Heart left ventricle (tissue), 16 donors: ENCODE results near the gene CCL17. TPM values are rescaled to one million over a fixed set of nuclear protein-coding genes. Genes with fewer than 3 reads are reported as not detected.

Experiments
- ATAC-seq, 4 donors: fragments of 200-7000 bp; cut with Tn5 transposase; one replicate each; pipeline ENCODE4 v1.9.1; 2020 to 2022; ENCODE audit warnings: moderate library complexity in 4 of 4, mild to moderate bottlenecking in 3 of 4, moderate number of reproducible peaks in 1 of 4
- DNase-seq, 5 donors: peaks; one replicate each; pipeline ENCODE4 v3.0.0-alpha.2; 2020
- H3K27ac ChIP-seq, 12 donors: fragments of 200-600 bp; sonication (generic) in 4 of 12; one replicate each; pipeline versions ENCODE4 v1.5.0 to v1.8.0; 2016 to 2022; ENCODE audit warnings: mild to moderate bottlenecking in 2 of 12
- H3K27me3 ChIP-seq, 9 donors: fragments of 200-600 bp; sonication (generic) in 2 of 9; one replicate each; pipeline versions ENCODE4 v1.5.1 to v1.8.0; 2016 to 2022; ENCODE audit warnings: mild to moderate bottlenecking in 3 of 9
- H3K36me3 ChIP-seq, 9 donors: fragments of 200-600 bp; sonication (generic) in 2 of 9; one replicate each; pipeline versions ENCODE4 v1.5.0 to v1.8.0; 2018 to 2022; ENCODE audit warnings: mild to moderate bottlenecking in 2 of 9
- H3K4me1 ChIP-seq, 12 donors: fragments of 200-600 bp; sonication (generic) in 4 of 12; one replicate each; pipeline versions ENCODE4 v1.5.0 to v1.8.0; 2016 to 2022; ENCODE audit warnings: mild to moderate bottlenecking in 3 of 12
- H3K4me3 ChIP-seq, 12 donors: fragments of 200-600 bp; sonication (generic) in 4 of 12; one replicate each; pipeline versions ENCODE4 v1.5.0 to v1.8.0; 2017 to 2022; ENCODE audit warnings: mild to moderate bottlenecking in 9 of 12, moderate library complexity in 4 of 12
- H3K9me3 ChIP-seq, 12 donors: fragments of 200-600 bp; sonication (generic) in 4 of 12; one replicate each; pipeline versions ENCODE4 v1.5.0 to v1.8.0; 2016 to 2022; ENCODE audit warnings: mild to moderate bottlenecking in 1 of 12
- POLR2A ChIP-seq, 2 donors: fragments of 450-650 bp; IDR thresholded peaks; one replicate each; pipeline ENCODE4 v1.6.1; 2017; ENCODE audit warnings: antibody characterized with exemption in 2 of 2, mild to moderate bottlenecking in 2 of 2, moderate library complexity in 2 of 2
- WGBS, 4 donors: extraction: QIAGEN DNeasy Blood & Tissue Kit in 2 of 4; methylation state at CpG; one replicate each; pipeline versions ENCODE4 v1.1.5 to v1.1.7; 2013 to 2018; 5-methylcytosine and 5-hydroxymethylcytosine counted together
- intact Hi-C, 10 donors: fragments of 100-400 bp; cut with DNase I; formaldehyde crosslinking; loops; one replicate each; pipeline versions ENCODE4 v1.11.1 to v1.14.2; 2022
- polyA plus RNA-seq, 2 donors: library from polyadenylated mRNA; stranded (reverse); fragments of 200-250 nt; gene quantifications; one replicate each; pipeline ENCODE4 v1.2.3, GENCODE V29; 2013
- total RNA-seq, 9 donors: library from RNA; depleted of rRNA in 2 of 9; stranded (reverse); fragments of >200 nt in 2 of 9; fragmentation: NEBNext Ultra II Directional in 3 of 9; extraction: Animal tissue kit (Norgen Biotek cat#: 25700) in 3 of 9; gene quantifications; one replicate each; pipeline versions ENCODE4 v1.1.0 to v1.2.4, GENCODE V29; 2016 to 2023
- TF ChIP-seq, protein P1 (sequence below), 12 donors: fragments of 200-600 bp; sonication (generic) in 4 of 12; IDR thresholded peaks; one replicate each; pipeline versions ENCODE4 v1.5.0 to v1.8.0; 2018 to 2022; ENCODE audit warnings: antibody characterized with exemption in 12 of 12, mild to moderate bottlenecking in 5 of 12
- donor health status: ischemic (EF 13 %, LVEDD 7.1; RV severe dilation, severe dysfunction).
- donor health status: healthy with polysubstance abuse.
- donor health status: DM: no; HTN: yes; CAD: no.
- donor health status: DM: no; HTN: no; CAD: no.
- donor health status: ischemic (EF 25% LVEDD 6.9; RV normal size, moderate dysfunction).
- donor health status: ischemic (EF 25% LVEDD 5.7; RV mildly dilated, moderate dysfunction).
- donor health status: healthy.
- donor health status: DM: yes; HTN: yes; CAD: no.
- donor health status: ischemic (EF 35%, LVEDD 5.7; RV mildly dilated, moderate dysfunction).
- donor health status: nonischemic (EF 11% LVEDD 7.7; RV severe dilation, severe dysfunction).
- donor health status: DM: yes; HTN: yes; CAD: no.
- donor health status: PGD.
- donor health status: ischemic (EF 29% LVEDD 5.4; RV normal size, mild dysfunction).
- donor health status: nonischemic (EF 23%, LVEDD 6.1; RV moderate dilation, normal function).

Gene CCL17
- total and polyA plus RNA-seq, 11 donors: 0.26 to 4.0 (median 1.0) TPM; not detected in 8

DNA sequence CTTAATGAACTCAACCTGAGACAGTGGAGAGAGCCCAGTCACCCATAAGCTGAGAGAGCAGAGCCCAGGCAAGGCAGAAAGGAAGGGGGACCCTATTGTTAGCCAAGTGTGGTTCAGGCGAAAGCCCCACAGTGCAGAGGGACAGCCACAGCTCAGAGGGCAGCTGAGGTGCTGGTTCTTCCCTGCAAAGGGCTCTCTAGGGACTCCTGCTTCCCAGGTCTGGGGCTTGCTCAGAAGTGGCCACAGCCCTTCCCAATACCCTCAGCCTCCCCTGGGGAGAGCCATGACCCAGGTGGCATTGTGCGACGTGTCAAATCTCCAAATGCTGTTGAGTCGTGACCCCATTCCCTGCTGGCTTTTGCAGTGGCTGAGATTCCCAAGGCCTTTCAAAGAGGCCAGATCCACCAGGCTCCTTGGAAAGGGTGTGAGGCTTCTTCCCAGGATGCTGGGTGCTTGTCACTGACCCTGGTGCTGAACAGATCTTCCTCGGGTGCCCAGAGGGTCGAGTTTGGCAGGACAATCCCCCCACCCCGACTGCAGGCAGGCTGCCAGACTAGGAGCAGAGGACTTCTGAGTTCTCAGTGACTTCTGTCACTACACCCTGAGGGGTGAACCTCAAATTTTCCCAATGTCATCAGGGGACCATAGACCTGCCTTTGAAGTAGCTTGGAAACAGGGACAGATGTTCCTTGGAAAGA lies 2.5 kb upstream of the CCL17 start:
- H3K27ac ChIP-seq: no peak overlapping the region
- no peaks in the 10 kb centered on the region for H3K27me3 ChIP-seq
- DNase-seq: no peak
- intact Hi-C loops: no loop called here
- WGBS, 4 donors: 50 to 57% (median 56%) methylated on average over 6 to 7 of the region's 7 CpGs
- no peaks in the 10 kb centered on the region for H3K4me1 ChIP-seq
- no peaks in the 10 kb centered on the region for H3K9me3 ChIP-seq
- H3K4me3 ChIP-seq: no peak overlapping the region
- no peaks in the 10 kb centered on the region for H3K36me3 ChIP-seq
- TF ChIP-seq, protein P1, sequence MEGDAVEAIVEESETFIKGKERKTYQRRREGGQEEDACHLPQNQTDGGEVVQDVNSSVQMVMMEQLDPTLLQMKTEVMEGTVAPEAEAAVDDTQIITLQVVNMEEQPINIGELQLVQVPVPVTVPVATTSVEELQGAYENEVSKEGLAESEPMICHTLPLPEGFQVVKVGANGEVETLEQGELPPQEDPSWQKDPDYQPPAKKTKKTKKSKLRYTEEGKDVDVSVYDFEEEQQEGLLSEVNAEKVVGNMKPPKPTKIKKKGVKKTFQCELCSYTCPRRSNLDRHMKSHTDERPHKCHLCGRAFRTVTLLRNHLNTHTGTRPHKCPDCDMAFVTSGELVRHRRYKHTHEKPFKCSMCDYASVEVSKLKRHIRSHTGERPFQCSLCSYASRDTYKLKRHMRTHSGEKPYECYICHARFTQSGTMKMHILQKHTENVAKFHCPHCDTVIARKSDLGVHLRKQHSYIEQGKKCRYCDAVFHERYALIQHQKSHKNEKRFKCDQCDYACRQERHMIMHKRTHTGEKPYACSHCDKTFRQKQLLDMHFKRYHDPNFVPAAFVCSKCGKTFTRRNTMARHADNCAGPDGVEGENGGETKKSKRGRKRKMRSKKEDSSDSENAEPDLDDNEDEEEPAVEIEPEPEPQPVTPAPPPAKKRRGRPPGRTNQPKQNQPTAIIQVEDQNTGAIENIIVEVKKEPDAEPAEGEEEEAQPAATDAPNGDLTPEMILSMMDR (IDR thresholded peaks at IDR 0.05): no peak
- TF ChIP-seq POLR2A (IDR thresholded peaks at IDR 0.05): no peak
- ATAC-seq: no peak

DNA sequence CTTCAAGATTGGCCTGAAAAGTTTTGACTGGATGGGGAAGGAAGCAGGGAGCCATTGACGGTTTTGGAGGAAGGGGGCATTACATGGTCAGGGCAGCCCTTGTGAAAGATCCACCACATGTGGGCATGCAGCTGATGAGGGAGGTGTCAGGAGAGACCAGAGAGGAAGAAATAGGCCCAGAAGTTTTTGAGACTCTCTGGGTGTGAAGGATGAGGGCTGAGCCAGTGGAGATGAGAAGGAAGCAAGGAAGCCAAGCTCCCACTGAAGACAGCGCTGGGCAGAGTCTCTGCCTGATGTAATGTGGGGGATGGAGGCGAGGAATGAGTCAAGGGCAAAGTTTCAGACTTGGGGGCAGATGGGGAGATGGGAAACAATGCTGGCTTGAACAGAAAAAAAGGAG lies 530 bp downstream of the CCL17 start:
- Histone ChIP-seq H3K4me3 (no peak overlapping the region), H3K9me3 (no peaks in the 10 kb centered on the region), H3K4me1 (peaks cover 0 to 20% (median 11%) of the 10 kb centered on the region in 12 donors), H3K27me3 (no peaks in the 10 kb centered on the region), H3K27ac (no peak overlapping the region), H3K36me3 (no peaks in the 10 kb centered on the region)
- DNase-seq: no peak
- TF ChIP-seq POLR2A (IDR thresholded peaks at IDR 0.05): no peak
- TF ChIP-seq, protein P1 (IDR thresholded peaks at IDR 0.05): no peak
- WGBS, 4 donors: 69 to 89% (median 85%) methylated on average over 3 of the region's 3 CpGs
- ATAC-seq: no peak
- intact Hi-C loops: no loop called here

DNA sequence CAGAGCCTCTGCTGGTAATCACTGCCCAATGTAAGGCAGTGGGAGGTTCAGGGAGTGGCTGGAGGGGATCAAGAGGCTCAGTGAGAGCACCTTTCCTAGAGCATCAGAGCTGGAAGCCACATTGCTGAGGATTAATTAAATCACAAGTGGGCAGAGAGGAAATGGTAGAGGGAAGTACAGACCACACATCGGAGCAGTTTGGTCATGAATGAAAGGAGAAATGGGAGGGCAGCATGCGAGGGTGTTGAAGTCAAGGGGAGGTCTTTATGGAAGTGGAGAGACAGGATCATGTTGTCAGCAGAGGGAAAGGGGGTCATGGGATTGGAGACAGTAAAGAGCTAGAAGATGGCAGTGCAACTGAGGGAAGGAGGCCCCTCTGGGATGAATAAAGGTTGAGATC lies 2.3 kb downstream of the CCL17 start:
- H3K4me3 ChIP-seq: no peak overlapping the region
- intact Hi-C loops: no loop called here
- H3K27ac ChIP-seq: no peak overlapping the region
- no peak for DNase-seq
- TF ChIP-seq, protein P1 (IDR thresholded peaks at IDR 0.05): no peak
- TF ChIP-seq POLR2A (IDR thresholded peaks at IDR 0.05): no peak
- ATAC-seq: no peak
- no peaks in the 10 kb centered on the region for H3K27me3 ChIP-seq
- 69 to 82% (median 77%) methylated on average over 2 of the region's 2 CpGs for WGBS, 4 donors
- no peaks in the 10 kb centered on the region for H3K9me3 ChIP-seq
- no peaks in the 10 kb centered on the region for H3K36me3 ChIP-seq
- H3K4me1 ChIP-seq: peaks cover 0 to 24% (median 13%) of the 10 kb centered on the region in 12 donors

DNA sequence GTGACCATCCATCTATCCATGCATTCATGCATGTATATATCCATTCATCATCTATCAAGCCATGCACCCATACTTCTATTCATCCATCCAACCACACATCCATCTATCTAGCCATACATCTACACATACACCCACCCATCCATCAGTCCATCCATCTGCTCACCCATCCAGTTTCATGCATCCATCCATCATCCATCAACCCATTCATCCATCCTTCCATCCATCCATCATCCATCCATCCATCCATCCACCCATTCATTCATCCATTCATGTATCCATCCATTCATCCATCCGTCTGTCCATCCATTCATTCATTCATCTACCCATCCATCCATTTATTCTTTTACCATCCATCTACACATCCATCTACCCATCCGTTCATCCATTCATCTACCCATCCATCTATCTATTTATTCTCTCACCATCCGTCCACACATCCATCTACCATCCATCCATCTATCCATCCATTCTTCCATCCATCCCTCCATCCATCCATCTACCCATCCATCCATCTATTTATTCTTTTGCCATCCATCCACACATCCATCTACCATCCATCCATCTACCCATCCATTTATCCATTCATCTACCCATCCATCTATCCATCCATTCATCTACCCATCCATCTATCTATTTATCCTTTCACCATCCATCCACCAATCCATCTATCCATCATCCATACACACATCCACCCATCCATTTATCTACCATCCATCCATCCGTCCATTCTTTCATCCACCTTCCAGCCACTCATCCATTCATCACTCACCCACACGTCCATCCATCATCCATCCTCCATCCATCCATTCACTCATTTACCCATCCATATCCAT lies 3.2 kb downstream of the CCL17 start:
- peaks cover 0 to 24% (median 13%) of the 10 kb centered on the region in 12 donors for H3K4me1 ChIP-seq
- no peak for ATAC-seq
- peak overlapping the region in 1 of 12 donors; percentile 15 for H3K27ac ChIP-seq
- H3K4me3 ChIP-seq: no peak overlapping the region
- intact Hi-C loops: no loop called here
- no peaks in the 10 kb centered on the region for H3K27me3 ChIP-seq
- H3K9me3 ChIP-seq: no peaks in the 10 kb centered on the region
- WGBS, 4 donors: 87 to 93% (median 90%) methylated on average over 5 of the region's 5 CpGs
- TF ChIP-seq, protein P1 (IDR thresholded peaks at IDR 0.05): no peak
- TF ChIP-seq POLR2A (IDR thresholded peaks at IDR 0.05): no peak
- no peaks in the 10 kb centered on the region for H3K36me3 ChIP-seq
- DNase-seq: no peak
